ENCODE measurements around the gene FYB1. TPM values are rescaled to one million over a fixed set of nuclear protein-coding genes. Genes with fewer than 3 reads are reported as not detected.

FYB1 gene
- total and polyA plus RNA-seq, 2 of the 8 experiments (the other 6 are each of a cell fraction or from before 2014, with no cell fraction given) = not detected

GRCh38 chr5:39057734-39058133 is 161.6 kb downstream of the FYB1 start (continued):
- TF ChIP-seq RXRA (IDR thresholded peaks at IDR 0.05; ENCODE audit: insufficient read depth, low read depth, low read length) (no peak), TBP (IDR thresholded peaks at IDR 0.05; ENCODE audit: low read depth, low read length) (no peak), ZNF274 (IDR thresholded peaks at IDR 0.05; ENCODE audit: borderline replicate concordance, extremely low read depth, low read length) (no peak), KDM4A (IDR thresholded peaks at IDR 0.05; ENCODE audit: low read depth, low read length, severe bottlenecking) (no peak), TCF12 (IDR thresholded peaks at IDR 0.05; ENCODE audit: low read depth, low read length) (no peak)

All from H1 (cell line).